ENCODE results near the gene ARG1.

DNA sequence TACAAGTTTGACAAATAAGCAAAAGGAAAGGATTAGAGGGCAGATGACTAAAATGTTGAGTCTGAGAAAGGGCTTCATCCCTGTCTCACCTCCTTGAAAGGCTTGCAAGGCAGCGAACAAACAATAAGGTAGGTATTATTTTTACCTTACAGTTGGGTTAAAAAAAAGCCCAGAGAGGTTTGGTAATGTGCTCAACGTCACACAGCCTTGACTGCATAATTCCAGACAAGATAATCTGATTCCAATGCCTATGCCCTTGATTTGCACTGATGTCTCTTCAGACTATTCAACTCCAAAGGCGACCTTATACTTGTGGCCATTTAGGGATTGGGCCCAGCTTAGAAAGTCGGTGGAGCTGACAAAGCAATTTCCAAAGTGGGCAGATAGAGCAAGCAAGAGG is 1.7 kb downstream of the ARG1 start:
- TF ChIP-seq, protein P1, sequence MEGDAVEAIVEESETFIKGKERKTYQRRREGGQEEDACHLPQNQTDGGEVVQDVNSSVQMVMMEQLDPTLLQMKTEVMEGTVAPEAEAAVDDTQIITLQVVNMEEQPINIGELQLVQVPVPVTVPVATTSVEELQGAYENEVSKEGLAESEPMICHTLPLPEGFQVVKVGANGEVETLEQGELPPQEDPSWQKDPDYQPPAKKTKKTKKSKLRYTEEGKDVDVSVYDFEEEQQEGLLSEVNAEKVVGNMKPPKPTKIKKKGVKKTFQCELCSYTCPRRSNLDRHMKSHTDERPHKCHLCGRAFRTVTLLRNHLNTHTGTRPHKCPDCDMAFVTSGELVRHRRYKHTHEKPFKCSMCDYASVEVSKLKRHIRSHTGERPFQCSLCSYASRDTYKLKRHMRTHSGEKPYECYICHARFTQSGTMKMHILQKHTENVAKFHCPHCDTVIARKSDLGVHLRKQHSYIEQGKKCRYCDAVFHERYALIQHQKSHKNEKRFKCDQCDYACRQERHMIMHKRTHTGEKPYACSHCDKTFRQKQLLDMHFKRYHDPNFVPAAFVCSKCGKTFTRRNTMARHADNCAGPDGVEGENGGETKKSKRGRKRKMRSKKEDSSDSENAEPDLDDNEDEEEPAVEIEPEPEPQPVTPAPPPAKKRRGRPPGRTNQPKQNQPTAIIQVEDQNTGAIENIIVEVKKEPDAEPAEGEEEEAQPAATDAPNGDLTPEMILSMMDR (IDR thresholded peaks at IDR 0.05), result no peak
- no peak for TF ChIP-seq TAF1 (IDR thresholded peaks at IDR 0.05; ENCODE audit: borderline replicate concordance, low read depth, low read length)
- TF ChIP-seq POLR2AphosphoS5 (IDR thresholded peaks at IDR 0.05; ENCODE audit: low read depth, low read length), result no peak
- TF ChIP-seq, protein P2, sequence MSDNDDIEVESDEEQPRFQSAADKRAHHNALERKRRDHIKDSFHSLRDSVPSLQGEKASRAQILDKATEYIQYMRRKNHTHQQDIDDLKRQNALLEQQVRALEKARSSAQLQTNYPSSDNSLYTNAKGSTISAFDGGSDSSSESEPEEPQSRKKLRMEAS (IDR thresholded peaks at IDR 0.05; ENCODE audit: low read depth), result no peak
- TF ChIP-seq RFX5 (IDR thresholded peaks at IDR 0.05; ENCODE audit: low read length), result no peak
- TF ChIP-seq MEF2A (IDR thresholded peaks at IDR 0.05; ENCODE audit: borderline replicate concordance, low read depth), result no peak
